RWPE1 (cell line): ENCODE data around the gene TSPAN11.

Source experiments
- CTCF ChIA-PET: fragments of 350-600 bp; sonication (Branson Sonifier 250); formaldehyde crosslinking; extraction: SDS; loops from one replicate; lab custom pipeline; 2021; lab: Yijun Ruan, JAX
- POLR2A ChIA-PET: fragments of 400-600 bp; formaldehyde crosslinking; extraction: SDS; loops from one replicate; lab custom pipeline; 2020; ENCODE audit warnings: antibody characterized with exemption; ENCODE audit not compliant: low non-redundant PET; lab: Yijun Ruan, JAX
- DNase-seq: peaks from one replicate; pipeline ENCODE4 v3.0.0; 2012; ENCODE audit warnings: low spot score
- H3K27ac ChIP-seq: fragments of 450-650 bp; 2 replicates; pipeline ENCODE4 v1.5.1; 2017
- CTCF ChIP-seq: fragments of 450-650 bp; conservative IDR thresholded peaks from 2 replicates; pipeline ENCODE4 v1.5.1; 2017; ENCODE audit warnings: low read depth, mild to moderate bottlenecking

The TSPAN11 gene

DNA sequence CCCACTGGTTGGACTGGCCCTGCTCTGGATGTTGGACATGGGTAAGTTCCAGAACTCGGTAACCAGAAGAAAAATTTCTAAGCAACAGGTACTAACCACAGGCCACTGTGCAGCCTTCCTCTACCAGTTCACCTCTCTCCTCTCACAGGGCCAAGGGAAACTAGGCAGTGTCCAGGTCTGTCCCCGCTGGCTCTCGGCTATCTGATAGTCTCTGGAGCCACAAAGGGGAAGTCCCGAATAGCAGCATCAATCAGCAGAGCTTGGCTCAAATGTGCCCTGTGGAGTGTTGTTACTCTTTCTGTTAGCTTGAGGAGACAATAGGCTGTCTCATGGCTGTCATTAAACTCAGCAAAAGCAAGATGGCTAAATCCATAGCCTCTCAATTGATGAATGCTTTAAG, 73.2 kb downstream of the TSPAN11 start:
- H3K27ac ChIP-seq, result no peak overlapping the region
- ChIA-PET POLR2A (no interaction called here), CTCF (interaction anchor here (0.7 kb wide), 1 partner anchor 26 kb away, joined by 3 read pairs; no protein-coding TSS in a partner anchor)
- no peak for TF ChIP-seq CTCF
- no peak for DNase-seq

- no peak for TF ChIP-seq CTCF
- DNase-seq, result no peak
- ChIA-PET CTCF (no interaction called here), POLR2A (no interaction called here)
- no peak overlapping the region for H3K27ac ChIP-seq
Observed at GRCh38 chr12:31000751-31001150, 74.2 kb downstream of the TSPAN11 start.

DNA sequence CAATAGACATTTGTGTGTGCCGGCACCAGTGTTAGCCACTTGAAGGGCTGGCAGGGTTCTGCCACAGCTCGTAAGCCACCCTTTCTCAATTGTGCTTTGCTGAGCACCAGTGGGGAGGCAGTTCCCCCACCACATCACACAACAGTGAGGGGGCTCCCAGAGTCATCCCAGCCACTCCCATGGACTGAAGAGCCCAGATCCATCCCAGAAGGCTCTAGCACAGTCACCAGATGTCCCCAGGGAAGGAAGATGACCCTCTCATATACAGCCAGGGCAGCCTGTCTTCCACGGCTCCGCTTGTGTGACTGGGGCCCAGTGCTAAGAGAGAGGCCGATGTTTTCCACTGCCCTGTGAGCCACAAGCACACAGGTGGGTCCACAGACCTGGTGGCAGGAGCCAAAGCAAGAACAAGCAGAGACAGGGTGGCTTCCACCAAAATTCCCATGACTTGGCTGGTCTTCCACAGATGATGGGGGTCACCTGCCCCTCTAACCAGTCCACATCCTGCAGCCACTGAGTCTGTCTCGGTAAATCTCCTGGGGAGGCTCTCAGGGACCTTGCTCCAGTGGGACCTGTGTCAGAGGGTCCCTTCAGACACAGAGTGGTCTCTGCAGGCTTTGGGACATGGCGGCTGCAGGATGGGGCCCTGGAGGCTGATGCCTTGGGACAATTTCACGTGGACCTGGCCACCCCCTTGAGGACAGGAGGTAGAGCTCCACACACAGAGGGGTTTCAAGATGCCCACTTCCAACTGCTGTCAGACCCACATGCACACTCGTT, 75.2 kb downstream of the TSPAN11 start:
- CTCF ChIA-PET, result interaction anchor here (0.5 kb wide), 1 partner anchor 51 kb away, joined by 3 read pairs; no protein-coding TSS in a partner anchor
- DNase-seq, result no peak
- POLR2A ChIA-PET, result no interaction called here
- H3K27ac ChIP-seq, result no peak overlapping the region
- TF ChIP-seq CTCF, result no peak

GRCh38 chr12:31002361-31002725, 75.8 kb downstream of the TSPAN11 start:
- no peak for DNase-seq
- ChIA-PET POLR2A (no interaction called here), CTCF (no interaction called here)
- TF ChIP-seq CTCF, result no peak
- H3K27ac ChIP-seq, result no peak overlapping the region

- TF ChIP-seq CTCF, result no peak
- ChIA-PET POLR2A (no interaction called here), CTCF (interaction anchor here (0.6 kb wide), 1 partner anchor 45 kb away, joined by 3 read pairs; no protein-coding TSS in a partner anchor)
- no peak for DNase-seq
- H3K27ac ChIP-seq, result no peak overlapping the region
Observed at GRCh38 chr12:31002999-31003398, 76.5 kb downstream of the TSPAN11 start.

DNA sequence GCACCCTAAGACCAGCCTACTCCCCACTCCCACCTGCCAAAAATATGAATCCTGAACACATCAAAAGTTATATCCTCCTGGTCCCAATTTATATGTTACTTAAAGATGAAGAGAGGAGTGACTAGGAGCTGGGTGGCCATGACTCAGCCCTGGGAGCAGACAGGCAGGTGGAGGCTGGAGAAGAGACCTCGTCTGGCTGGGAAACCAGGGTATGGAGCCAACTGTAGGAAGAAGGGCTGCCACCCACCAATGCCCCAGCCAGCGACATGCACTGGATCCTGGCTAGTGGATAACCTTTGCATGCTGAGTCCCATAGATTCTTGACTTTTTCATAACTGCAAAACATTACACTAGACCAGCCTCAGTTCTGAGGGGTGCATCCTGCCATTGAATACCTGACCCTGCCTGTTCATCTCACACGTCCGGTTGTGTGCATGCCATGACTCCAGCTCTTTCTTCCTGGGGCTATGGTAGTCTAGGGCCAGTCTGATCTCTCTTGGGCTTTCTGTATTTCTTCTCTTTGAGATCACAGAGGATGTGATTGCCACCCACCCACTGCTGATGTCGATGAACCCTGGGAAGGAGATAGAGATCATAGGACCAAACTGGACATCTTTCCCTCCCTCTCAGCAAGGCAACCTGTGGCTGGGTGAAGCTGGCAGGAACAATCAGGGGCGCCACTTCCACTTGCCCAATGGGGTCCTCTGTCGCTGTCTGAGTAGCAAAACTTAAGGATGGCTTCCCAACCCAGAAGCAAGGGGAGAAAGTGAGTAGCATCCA, 77.5 kb downstream of the TSPAN11 start:
- ChIA-PET CTCF (interaction anchor here (0.6 kb wide), 1 partner anchor 44 kb away, joined by 3 read pairs; no protein-coding TSS in a partner anchor), POLR2A (no interaction called here)
- DNase-seq, result no peak
- TF ChIP-seq CTCF, result no peak
- no peak overlapping the region for H3K27ac ChIP-seq
